WTC11 (cell line): ENCODE measurements around the gene ZCWPW2. TPM values are rescaled to one million over a fixed set of nuclear protein-coding genes. Genes with fewer than 3 reads are reported as not detected.

Source experiments
- ATAC-seq: fragments of 200-7000 bp; cut with Tn5 transposase; 2 replicates; pipeline ENCODE4 v1.10.0; 2021; ENCODE audit warnings: mild to moderate bottlenecking, moderate library complexity
- CTCF ChIA-PET: fragments of 300-600 bp; sonication (Branson Sonifier 250); formaldehyde crosslinking; loops from one replicate; lab custom pipeline; 2021; ENCODE audit warnings: antibody characterized with exemption; lab: Charles Lee
- POLR2A ChIA-PET: fragments of 350-600 bp; sonication (Branson Sonifier 250); formaldehyde crosslinking; loops from one replicate; lab custom pipeline; 2021; ENCODE audit warnings: antibody characterized with exemption; lab: Charles Lee
- DNase-seq: peaks from one replicate; pipeline ENCODE4 v3.0.0; 2021; ENCODE audit warnings: low spot score
- H3K27ac Mint-ChIP-seq: 2 replicates; pipeline ENCODE4 v1.8.0; 2021; ENCODE audit warnings: mixed read lengths
- H3K27me3 Mint-ChIP-seq: 2 replicates; pipeline ENCODE4 v1.8.0; 2021; ENCODE audit warnings: low read depth, mild to moderate bottlenecking, moderate library complexity, mixed read lengths
- H3K36me3 Mint-ChIP-seq: 2 replicates; pipeline ENCODE4 v1.8.0; 2021; ENCODE audit warnings: mixed read lengths
- H3K4me1 Mint-ChIP-seq: 2 replicates; pipeline ENCODE4 v1.8.0; 2022; ENCODE audit warnings: mixed read lengths
- H3K4me3 Mint-ChIP-seq: 2 replicates; pipeline ENCODE4 v1.8.0; 2021; ENCODE audit warnings: mild to moderate bottlenecking, moderate library complexity, mixed read lengths
- H3K9me3 Mint-ChIP-seq: 2 replicates; pipeline ENCODE4 v1.8.0; 2021; ENCODE audit warnings: mixed read lengths
- ATF1 ChIP-seq: sonication (generic); formaldehyde crosslinking; IDR thresholded peaks from 2 replicates; pipeline ENCODE4 v1.8.1; 2023; ENCODE audit warnings: mild to moderate bottlenecking, moderate library complexity, missing genetic modification reagents
- CDX4 ChIP-seq: fragments of 250-450 bp; sonication (Bioruptor Pico); IDR thresholded peaks from 2 replicates; pipeline ENCODE4 v1.9.0; 2021; ENCODE audit warnings: moderate library complexity, mild to moderate bottlenecking, inconsistent platforms, borderline replicate concordance
- CREM ChIP-seq: sonication (generic); formaldehyde crosslinking; IDR thresholded peaks from 2 replicates; pipeline ENCODE4 v1.8.1; 2022; ENCODE audit warnings: mild to moderate bottlenecking, missing genetic modification reagents, moderate library complexity
- ELF4 ChIP-seq: sonication (generic); formaldehyde crosslinking; IDR thresholded peaks from 2 replicates; pipeline ENCODE4 v1.8.1; 2022; ENCODE audit warnings: low read depth, mild to moderate bottlenecking, moderate library complexity, missing genetic modification reagents
- ESRRA ChIP-seq: sonication (generic); formaldehyde crosslinking; IDR thresholded peaks from 2 replicates; pipeline ENCODE4 v1.8.1; 2022; ENCODE audit warnings: mild to moderate bottlenecking, missing genetic modification reagents, borderline replicate concordance
- ETV6 ChIP-seq: sonication (generic); formaldehyde crosslinking; IDR thresholded peaks from 2 replicates; pipeline ENCODE4 v1.8.1; 2022; ENCODE audit warnings: mild to moderate bottlenecking, missing genetic modification reagents
- JUN ChIP-seq: sonication (generic); formaldehyde crosslinking; IDR thresholded peaks from 2 replicates; pipeline ENCODE4 v1.8.0; 2023; ENCODE audit warnings: mild to moderate bottlenecking, missing genetic modification reagents
- NFE2L1 ChIP-seq: sonication (generic); formaldehyde crosslinking; IDR thresholded peaks from 2 replicates; pipeline ENCODE4 v1.8.1; 2023; ENCODE audit warnings: missing genetic modification reagents
- NR2C2 ChIP-seq: sonication (generic); formaldehyde crosslinking; IDR thresholded peaks from 2 replicates; pipeline ENCODE4 v1.8.0; 2022; ENCODE audit warnings: mild to moderate bottlenecking, missing genetic modification reagents
- NR3C1 ChIP-seq: sonication (generic); formaldehyde crosslinking; conservative IDR thresholded peaks from 2 replicates; pipeline ENCODE4 v1.8.1; 2023; ENCODE audit warnings: low read depth, mild to moderate bottlenecking, missing genetic modification reagents
- RELA ChIP-seq: sonication (generic); formaldehyde crosslinking; IDR thresholded peaks from 2 replicates; pipeline ENCODE4 v1.8.1; 2022; ENCODE audit warnings: missing genetic modification reagents, mild to moderate bottlenecking, borderline replicate concordance
- USF1 ChIP-seq: sonication (generic); formaldehyde crosslinking; IDR thresholded peaks from 2 replicates; pipeline ENCODE4 v1.8.0; 2022; ENCODE audit warnings: mild to moderate bottlenecking, missing genetic modification reagents
- total RNA-seq: library from RNA; stranded (reverse); gene quantifications from 3 replicates; pipeline ENCODE4 v1.2.3, GENCODE V29; 2021
- TF ChIP-seq, protein P1 (sequence below): sonication (generic); formaldehyde crosslinking; conservative IDR thresholded peaks from 2 replicates; pipeline ENCODE4 v1.8.1; 2022; ENCODE audit warnings: mild to moderate bottlenecking, missing genetic modification reagents
- TF ChIP-seq, protein P2 (sequence below): sonication (generic); formaldehyde crosslinking; IDR thresholded peaks from 2 replicates; pipeline ENCODE4 v1.8.1; 2022; ENCODE audit warnings: low read depth, missing genetic modification reagents, borderline replicate concordance
- TF ChIP-seq, protein P3 (sequence below): sonication (generic); formaldehyde crosslinking; IDR thresholded peaks from 2 replicates; pipeline ENCODE4 v1.8.0; 2023; ENCODE audit warnings: missing genetic modification reagents, mild to moderate bottlenecking, borderline replicate concordance
- TF ChIP-seq, protein P4 (sequence below): sonication (generic); formaldehyde crosslinking; IDR thresholded peaks from 2 replicates; pipeline ENCODE4 v1.8.1; 2022; ENCODE audit warnings: missing genetic modification reagents, borderline replicate concordance
- TF ChIP-seq, protein P5 (sequence below): sonication (generic); formaldehyde crosslinking; IDR thresholded peaks from 2 replicates; pipeline ENCODE4 v1.8.1; 2022; ENCODE audit warnings: mild to moderate bottlenecking, moderate library complexity, missing genetic modification reagents
- TF ChIP-seq, protein P6 (sequence below): sonication (generic); formaldehyde crosslinking; IDR thresholded peaks from 2 replicates; pipeline ENCODE4 v1.8.1; 2022; ENCODE audit warnings: low read depth, mild to moderate bottlenecking, moderate library complexity, missing genetic modification reagents, borderline replicate concordance

ZCWPW2 gene
- total RNA-seq, 1 experiment from 2014 or later: 0.22 TPM

GRCh38 chr3:28564211-28564610 is 215.7 kb downstream of the ZCWPW2 start (continued):
- TF ChIP-seq, protein P1, sequence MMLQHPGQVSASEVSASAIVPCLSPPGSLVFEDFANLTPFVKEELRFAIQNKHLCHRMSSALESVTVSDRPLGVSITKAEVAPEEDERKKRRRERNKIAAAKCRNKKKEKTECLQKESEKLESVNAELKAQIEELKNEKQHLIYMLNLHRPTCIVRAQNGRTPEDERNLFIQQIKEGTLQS (CRISPR knock-in tag): no peak
- TF ChIP-seq NR2C2 (CRISPR knock-in tag) (no peak), USF1 (CRISPR knock-in tag) (no peak), CDX4 (CRISPR knock-in tag) (no peak), ETV6 (CRISPR knock-in tag) (no peak), CREM (no peak), NFE2L1 (CRISPR knock-in tag) (no peak), NR3C1 (CRISPR knock-in tag) (no peak), RELA (CRISPR knock-in tag) (no peak)

DNA sequence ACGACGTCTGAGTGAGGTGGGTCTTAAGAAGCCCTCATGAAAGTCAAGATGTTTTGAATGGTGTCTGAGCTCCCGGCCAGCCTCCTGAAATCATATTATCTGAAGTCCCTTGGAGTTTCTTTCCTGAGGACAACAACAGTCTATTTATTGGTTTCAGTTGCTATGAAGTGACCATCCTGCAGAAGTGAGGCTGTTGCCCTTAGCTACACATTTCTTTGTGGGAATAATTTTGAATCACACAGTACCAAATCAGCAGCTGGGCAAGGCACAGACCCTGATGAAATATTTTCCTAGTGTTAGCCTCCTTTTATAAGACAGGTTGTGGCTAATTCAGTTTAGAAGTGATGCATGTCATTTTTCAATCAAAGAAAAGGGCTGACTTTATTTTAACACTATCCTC is 220.8 kb downstream of the ZCWPW2 start:
- no peaks in the 10 kb centered on the region for H3K9me3 Mint-ChIP-seq
- DNase-seq (no peak), ATAC-seq (no peak)
- ChIA-PET POLR2A (no interaction called here), CTCF (interaction anchor here (1.6 kb wide), 1 partner anchor 13 kb away, joined by 3 read pairs; no protein-coding TSS in a partner anchor)
- peaks cover 14% of the 10 kb centered on the region for H3K27me3 Mint-ChIP-seq
- TF ChIP-seq ELF4 (CRISPR knock-in tag): no peak
- TF ChIP-seq ATF1 (CRISPR knock-in tag): no peak
- no peak for TF ChIP-seq ESRRA
- TF ChIP-seq, protein P2, sequence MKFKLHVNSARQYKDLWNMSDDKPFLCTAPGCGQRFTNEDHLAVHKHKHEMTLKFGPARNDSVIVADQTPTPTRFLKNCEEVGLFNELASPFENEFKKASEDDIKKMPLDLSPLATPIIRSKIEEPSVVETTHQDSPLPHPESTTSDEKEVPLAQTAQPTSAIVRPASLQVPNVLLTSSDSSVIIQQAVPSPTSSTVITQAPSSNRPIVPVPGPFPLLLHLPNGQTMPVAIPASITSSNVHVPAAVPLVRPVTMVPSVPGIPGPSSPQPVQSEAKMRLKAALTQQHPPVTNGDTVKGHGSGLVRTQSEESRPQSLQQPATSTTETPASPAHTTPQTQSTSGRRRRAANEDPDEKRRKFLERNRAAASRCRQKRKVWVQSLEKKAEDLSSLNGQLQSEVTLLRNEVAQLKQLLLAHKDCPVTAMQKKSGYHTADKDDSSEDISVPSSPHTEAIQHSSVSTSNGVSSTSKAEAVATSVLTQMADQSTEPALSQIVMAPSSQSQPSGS (CRISPR knock-in tag): no peak
- TF ChIP-seq, protein P3, sequence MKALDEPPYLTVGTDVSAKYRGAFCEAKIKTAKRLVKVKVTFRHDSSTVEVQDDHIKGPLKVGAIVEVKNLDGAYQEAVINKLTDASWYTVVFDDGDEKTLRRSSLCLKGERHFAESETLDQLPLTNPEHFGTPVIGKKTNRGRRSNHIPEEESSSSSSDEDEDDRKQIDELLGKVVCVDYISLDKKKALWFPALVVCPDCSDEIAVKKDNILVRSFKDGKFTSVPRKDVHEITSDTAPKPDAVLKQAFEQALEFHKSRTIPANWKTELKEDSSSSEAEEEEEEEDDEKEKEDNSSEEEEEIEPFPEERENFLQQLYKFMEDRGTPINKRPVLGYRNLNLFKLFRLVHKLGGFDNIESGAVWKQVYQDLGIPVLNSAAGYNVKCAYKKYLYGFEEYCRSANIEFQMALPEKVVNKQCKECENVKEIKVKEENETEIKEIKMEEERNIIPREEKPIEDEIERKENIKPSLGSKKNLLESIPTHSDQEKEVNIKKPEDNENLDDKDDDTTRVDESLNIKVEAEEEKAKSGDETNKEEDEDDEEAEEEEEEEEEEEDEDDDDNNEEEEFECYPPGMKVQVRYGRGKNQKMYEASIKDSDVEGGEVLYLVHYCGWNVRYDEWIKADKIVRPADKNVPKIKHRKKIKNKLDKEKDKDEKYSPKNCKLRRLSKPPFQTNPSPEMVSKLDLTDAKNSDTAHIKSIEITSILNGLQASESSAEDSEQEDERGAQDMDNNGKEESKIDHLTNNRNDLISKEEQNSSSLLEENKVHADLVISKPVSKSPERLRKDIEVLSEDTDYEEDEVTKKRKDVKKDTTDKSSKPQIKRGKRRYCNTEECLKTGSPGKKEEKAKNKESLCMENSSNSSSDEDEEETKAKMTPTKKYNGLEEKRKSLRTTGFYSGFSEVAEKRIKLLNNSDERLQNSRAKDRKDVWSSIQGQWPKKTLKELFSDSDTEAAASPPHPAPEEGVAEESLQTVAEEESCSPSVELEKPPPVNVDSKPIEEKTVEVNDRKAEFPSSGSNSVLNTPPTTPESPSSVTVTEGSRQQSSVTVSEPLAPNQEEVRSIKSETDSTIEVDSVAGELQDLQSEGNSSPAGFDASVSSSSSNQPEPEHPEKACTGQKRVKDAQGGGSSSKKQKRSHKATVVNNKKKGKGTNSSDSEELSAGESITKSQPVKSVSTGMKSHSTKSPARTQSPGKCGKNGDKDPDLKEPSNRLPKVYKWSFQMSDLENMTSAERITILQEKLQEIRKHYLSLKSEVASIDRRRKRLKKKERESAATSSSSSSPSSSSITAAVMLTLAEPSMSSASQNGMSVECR: no peak
- no peak for TF ChIP-seq ETV6 (CRISPR knock-in tag)
- TF ChIP-seq, protein P4, sequence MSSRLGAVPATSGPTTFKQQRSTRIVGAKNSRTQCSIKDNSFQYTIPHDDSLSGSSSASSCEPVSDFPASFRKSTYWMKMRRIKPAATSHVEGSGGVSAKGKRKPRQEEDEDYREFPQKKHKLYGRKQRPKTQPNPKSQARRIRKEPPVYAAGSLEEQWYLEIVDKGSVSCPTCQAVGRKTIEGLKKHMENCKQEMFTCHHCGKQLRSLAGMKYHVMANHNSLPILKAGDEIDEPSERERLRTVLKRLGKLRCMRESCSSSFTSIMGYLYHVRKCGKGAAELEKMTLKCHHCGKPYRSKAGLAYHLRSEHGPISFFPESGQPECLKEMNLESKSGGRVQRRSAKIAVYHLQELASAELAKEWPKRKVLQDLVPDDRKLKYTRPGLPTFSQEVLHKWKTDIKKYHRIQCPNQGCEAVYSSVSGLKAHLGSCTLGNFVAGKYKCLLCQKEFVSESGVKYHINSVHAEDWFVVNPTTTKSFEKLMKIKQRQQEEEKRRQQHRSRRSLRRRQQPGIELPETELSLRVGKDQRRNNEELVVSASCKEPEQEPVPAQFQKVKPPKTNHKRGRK (CRISPR knock-in tag): no peak
- TF ChIP-seq NR3C1 (CRISPR knock-in tag): no peak
- TF ChIP-seq CREM: no peak
- TF ChIP-seq JUN (CRISPR knock-in tag): no peak
- TF ChIP-seq, protein P5, sequence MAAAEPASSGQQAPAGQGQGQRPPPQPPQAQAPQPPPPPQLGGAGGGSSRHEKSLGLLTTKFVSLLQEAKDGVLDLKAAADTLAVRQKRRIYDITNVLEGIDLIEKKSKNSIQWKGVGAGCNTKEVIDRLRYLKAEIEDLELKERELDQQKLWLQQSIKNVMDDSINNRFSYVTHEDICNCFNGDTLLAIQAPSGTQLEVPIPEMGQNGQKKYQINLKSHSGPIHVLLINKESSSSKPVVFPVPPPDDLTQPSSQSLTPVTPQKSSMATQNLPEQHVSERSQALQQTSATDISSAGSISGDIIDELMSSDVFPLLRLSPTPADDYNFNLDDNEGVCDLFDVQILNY (CRISPR knock-in tag): no peak
- TF ChIP-seq, protein P6, sequence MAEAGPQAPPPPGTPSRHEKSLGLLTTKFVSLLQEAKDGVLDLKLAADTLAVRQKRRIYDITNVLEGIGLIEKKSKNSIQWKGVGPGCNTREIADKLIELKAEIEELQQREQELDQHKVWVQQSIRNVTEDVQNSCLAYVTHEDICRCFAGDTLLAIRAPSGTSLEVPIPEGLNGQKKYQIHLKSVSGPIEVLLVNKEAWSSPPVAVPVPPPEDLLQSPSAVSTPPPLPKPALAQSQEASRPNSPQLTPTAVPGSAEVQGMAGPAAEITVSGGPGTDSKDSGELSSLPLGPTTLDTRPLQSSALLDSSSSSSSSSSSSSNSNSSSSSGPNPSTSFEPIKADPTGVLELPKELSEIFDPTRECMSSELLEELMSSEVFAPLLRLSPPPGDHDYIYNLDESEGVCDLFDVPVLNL: no peak
- no peak for TF ChIP-seq NR2C2 (CRISPR knock-in tag)
- H3K36me3 Mint-ChIP-seq: no peaks in the 10 kb centered on the region
- no peak overlapping the region for H3K27ac Mint-ChIP-seq
- no peak overlapping the region for H3K4me3 Mint-ChIP-seq
- H3K4me1 Mint-ChIP-seq: peaks cover 21% of the 10 kb centered on the region
